GM21390 (cell line): Measurements from ENCODE around the gene FFAR2.

ENCODE experiments used
- ATAC-seq: cut with Tn5 transposase; IDR thresholded peaks from one replicate; pipeline ENCODE4 v1.9.1; 2021; ENCODE audit not compliant: unreplicated experiment

Gene FFAR2

DNA sequence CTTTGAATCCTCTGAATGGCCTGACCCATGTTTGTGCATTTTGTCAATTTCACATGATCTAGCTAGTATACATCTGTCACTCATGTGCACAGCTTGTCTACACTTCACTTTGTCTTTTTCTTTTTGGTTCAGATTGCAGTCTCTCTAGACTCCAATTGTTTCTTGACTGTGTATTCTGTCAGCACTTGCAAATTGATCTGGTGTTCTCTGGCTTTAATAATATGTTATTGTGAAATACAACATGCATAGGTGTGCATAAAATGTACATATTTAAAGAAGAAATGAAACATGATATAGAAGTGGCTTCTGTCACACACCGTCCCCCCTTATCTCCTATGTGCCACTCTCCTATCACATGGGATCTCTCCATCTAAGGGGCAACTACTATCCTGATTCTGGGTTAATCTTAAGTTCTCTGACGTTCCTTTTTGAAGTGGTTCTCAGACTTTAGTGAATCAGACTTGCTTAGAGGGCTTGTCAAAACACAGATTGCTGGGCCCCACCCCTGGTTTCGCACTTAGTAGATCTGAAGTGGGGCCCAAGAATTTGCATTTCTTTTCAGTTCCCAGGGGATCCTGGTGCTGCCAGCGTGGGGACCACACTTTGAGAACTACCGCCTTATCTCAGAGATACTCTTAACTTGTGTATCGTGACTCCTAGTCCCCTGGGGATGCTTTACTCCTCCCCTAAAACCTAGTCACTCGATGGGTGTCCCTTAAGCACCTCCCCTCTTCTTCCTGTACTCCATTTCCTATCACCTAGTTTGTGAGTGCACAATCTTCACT, 36.4 kb downstream of the FFAR2 start:
- peak; percentile 66 for ATAC-seq

DNA sequence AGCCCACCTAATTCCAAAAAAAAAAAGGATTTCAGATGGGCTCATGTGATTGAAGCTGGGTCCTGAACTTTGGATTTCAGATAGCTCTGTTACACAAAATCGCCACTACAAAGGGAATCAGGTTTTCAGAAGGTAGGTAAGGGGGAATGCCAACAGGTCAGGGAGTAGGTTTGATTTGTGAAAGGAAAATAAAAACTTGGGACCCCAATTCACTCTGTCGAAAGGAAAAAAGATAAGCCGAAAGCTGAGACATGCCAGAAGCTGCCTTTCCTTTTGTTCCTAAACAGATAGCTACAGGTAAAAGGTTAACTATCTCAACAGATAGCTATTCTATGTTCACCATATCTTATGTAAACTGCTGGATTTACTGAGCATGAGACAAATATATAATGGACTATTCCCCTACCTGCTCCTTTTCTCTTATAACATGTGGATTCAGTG, 38.2 kb downstream of the FFAR2 start:
- no peak for ATAC-seq

DNA sequence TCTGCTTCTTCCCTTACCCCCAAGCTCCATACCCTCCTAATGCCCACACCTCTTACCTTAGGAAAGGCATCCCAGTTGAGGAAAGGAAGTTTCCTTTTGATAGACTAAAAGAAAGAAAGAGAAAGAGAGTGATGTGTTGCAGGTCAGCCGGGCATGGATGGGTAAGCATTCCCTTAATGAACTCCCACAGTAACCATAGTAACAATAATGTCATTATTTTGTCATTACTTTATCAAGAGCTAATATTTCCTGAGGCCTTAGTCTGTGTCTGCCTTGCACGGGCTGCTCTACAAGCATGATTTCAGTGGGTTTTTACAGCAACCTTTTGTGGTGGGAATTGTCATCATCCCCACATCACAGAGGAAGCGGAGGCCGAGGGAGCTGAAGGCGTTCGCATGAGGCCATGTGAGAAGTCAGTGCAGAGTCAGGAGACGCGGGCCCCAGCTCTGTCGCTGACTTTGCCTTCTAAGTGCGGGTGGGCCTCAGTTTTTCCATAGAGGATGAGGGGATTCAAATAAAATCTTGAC, 39.7 kb downstream of the FFAR2 start:
- ATAC-seq: no peak

DNA sequence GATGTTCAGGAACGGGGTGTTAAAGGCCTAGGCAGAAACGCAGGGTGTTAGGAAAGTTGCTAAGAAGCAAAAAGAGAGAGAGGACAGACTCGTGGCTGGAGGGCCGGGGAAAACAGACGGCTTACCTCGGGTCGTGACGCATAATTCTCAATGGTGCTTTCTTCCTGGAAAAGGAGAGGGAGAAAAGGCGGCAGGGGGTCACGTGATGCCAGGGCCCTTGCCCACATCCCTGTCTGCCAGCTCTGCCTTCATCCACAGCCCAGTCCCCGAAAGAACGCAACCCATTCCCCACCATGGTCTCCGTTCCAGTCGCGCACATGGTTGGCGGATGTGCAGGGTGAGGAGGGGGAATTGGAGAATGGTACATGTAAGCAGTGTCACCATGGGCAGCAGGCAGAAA, 40.6 kb downstream of the FFAR2 start:
- ATAC-seq: no peak

DNA sequence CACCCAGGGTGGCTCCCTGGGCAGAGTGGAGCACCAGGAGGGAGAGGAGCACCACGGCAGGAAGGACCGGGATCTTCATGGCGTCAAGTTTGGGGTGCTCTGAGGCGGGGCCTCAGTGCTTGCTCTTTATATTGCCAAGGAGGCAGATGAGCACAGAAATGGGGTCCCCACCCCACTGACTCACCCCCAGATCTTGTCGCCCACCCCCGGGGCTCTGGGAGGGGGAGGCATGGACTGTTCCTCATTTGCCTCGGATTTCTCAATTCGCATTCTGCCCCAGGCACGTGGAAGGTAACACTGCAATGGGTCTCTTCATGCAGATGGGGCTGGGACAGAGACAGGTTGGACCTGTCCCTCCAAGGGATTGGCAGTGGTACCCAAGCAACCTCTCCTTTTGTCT, 42.3 kb downstream of the FFAR2 start, which contains the start of gene KRTDAP:
KRTDAP (minus strand) TSS at position 101 of the 400 bp plus-strand sequence; CDS start at position 79, 22 bp downstream.
- ATAC-seq: no peak

DNA sequence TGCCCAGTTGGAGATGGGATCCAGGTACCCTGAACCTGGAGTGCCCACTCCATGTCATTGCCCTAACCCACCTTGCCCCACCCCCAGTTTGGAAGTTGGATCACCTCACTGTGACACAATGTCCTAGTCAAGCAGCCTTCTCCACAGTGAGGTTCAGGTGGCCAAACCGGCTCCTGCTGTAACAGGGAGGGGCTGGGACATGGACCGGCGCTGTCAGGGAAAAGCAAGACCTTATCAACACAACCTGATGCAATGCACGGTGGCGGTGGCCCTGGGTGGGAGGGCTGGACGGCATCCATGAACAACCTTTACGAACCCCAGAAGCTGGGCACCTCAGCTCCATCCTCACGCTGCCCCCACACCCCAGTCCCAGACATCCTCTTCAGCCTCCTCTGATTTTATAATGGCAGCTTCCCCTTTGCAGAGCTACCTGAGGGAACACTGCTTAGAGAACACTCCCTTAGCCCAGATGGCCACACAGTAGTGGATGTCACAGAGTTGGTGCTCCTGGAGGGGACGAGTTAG, 43.8 kb downstream of the FFAR2 start:
- no peak for ATAC-seq

DNA sequence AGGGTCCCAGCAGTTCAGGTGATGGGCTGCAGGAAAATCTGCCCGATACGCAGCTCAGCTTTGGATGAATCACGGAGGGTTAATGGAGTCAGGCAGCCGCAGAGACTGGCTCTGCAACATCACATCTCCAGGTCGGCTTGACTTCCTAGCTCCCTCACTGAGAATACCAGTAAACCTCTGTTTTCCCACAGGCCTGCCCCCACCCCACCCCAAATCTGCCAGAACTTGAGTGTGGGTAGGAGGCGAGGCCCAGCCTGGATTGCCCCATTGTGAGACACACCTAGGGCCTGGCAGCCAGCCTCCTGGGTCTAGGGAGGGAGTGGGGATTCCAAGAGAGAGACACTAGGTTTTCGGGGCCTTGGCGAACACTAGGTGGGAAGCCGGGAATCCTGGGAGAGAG, 45.9 kb downstream of the FFAR2 start:
- no peak for ATAC-seq

DNA sequence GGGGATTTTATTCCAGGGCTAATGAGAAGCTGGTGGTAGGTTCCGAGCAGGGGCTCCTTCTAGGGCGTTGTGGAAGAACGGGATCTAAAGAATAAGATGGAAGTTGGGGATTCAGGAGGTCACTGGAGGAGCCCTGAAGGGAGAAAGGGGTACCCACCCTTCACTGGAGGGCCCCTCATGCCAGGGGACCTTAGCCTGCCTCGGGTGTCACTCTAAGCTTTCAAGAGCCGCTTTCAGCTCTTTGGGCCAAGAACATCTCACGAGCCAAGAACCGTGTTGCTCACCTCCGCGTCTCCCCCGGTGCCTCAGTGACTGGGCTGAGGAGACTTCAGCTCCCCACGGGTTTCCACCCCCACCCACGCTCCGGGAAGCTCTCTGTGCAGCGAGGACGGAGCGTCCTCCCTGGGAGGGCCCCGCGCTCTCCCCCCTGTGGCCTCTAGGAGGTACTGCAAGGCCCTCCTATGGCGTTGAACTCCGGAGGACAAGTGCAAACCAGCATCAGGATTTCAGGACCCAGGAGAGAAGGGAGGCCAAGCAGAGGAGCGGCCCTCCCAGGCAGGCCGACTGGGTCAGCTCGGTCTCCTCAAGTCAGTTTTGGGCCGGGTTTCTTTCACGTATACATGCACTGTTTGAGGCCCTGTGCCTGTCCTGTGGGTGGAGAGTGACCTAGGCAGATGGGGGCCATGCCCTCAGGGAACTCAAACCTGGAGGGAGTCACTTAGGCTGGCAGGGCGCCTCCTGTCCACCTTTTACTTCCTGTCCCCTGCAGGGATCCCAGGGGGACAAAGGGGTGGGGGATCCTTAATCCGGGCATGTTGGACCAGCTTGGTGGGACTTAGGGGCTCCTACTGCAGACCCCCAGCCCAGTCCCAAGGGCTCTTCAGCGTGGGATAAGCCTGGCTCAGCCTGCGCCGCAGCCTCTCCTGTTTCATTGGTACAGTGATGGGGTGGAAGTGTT, 47.3 kb downstream of the FFAR2 start:
- no peak for ATAC-seq

DNA sequence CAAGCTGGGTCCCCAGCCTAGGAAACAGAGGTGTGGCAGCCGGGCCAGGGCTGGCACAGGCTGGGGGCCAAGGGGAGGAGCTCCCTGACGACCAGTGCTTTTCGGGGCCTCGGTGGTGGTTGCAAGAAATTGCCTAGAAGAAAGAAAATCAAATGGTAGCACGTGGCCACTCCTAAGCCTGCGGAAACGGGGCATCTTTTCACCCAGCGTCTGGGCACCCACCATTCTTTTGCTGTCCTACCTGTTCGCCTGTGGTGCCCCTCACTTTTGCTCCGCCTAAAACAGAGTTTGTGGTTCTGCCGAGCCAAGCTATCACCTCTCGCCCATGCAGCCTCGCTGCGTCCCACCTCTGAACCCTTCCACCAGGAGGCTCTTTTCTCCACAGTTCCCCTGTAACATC, 49.3 kb downstream of the FFAR2 start:
- no peak for ATAC-seq

DNA sequence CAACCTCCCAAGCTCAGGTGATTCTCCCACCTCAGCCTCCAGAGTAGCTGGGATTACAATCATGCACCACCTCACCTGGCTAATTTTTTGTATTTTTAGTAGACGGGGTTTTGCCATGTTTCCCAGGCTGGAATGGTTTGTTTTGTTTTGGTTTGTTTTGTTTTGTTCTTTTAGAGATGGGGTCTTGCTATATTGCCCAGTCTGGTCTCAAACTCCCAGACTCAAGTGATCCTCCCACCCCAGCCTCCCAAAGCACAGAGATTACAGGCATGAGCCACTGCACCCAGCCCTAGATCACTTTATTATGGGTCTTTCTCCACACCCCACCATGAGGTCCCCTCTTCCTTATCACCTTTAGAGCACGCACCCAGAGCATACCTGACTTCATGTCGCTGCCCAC, 50.2 kb downstream of the FFAR2 start:
- ATAC-seq: no peak

DNA sequence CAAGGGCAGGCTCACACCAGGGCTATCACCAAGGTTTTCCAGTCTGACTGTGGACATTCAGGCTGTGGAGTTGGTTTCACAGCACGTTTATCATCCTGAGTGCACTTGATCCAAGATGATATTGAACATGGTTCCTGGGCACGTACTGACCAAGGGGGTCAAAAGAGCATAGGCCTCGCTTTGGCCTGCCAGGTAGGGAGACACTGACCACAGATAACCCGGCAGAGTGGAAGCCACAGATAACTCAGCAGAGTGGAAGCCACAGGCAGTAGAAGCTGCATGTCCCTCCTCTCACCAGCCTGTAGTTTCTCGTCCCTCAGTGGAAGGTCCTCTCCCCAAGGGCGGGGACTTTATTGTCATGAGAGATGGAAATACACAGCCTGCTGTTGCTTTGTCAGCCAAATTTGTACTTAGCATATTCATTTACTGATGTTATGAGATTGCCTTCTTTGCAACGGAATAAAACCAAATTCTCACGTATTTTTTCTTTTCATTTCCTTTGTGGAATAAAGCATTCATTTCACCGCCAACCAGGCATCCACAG, 51.0 kb downstream of the FFAR2 start:
- no peak for ATAC-seq

DNA sequence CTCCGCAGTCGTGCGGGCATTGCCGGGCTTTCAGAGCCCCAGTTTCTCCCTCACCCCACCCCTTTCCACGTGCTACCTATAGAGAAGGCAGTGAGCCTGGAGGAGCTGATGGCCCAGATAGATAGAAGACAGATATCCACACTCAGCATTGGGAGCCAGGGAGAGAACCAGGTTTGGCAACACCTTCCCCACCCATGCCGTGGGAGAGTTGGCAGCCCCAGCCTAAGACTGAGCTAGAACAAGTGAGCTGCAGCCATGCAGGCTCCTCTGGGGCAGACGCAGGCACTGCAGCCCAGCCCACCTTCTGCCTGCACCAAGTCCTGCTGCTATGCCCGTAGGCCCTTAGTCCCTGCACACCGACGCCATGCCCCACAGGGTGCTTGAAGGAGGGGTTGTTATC, 52.6 kb downstream of the FFAR2 start:
- no peak for ATAC-seq
